A673 (cell line): Measurements from ENCODE around the gene MRPL10. TPM values are rescaled to one million over a fixed set of nuclear protein-coding genes. Genes with fewer than 3 reads are reported as not detected.

Experiments used
- BruUV-seq: library from RNA; stranded (reverse); fragments of 400-500 nt; replicated peaks from 2 replicates; lab custom pipeline; 2021; lab: Mats Ljungman, UMichigan
- CTCF ChIA-PET: fragments of 300-600 bp; sonication (Branson Sonifier 250); formaldehyde crosslinking; loops from one replicate; lab custom pipeline; 2022; ENCODE audit warnings: antibody characterized with exemption; lab: Charles Lee
- POLR2A ChIA-PET: fragments of 300-600 bp; sonication (Branson Sonifier 250); formaldehyde crosslinking; loops from one replicate; lab custom pipeline; 2022; ENCODE audit warnings: antibody characterized with exemption; ENCODE audit not compliant: low non-redundant PET; lab: Charles Lee
- DNase-seq: peaks from one replicate; pipeline ENCODE4 v3.0.0-alpha.2; 2015; ENCODE audit warnings: low spot score
- H3K27ac ChIP-seq: fragments of 200-600 bp; sonication (generic); 2 replicates; pipeline ENCODE4 v1.5.1; 2016; ENCODE audit warnings: mixed run types, low read depth, mild to moderate bottlenecking, mixed read lengths, antibody characterized with exemption, low read length; ENCODE audit not compliant: poor library complexity, severe bottlenecking
- H3K27me3 ChIP-seq: fragments of 200-600 bp; sonication (generic); replicated peaks from 2 replicates; pipeline ENCODE4 v1.6.1; 2017; ENCODE audit warnings: mixed run types, low read depth, mild to moderate bottlenecking, mixed read lengths, antibody characterized with exemption, low read length; ENCODE audit not compliant: insufficient read depth, poor library complexity
- H3K36me3 ChIP-seq: fragments of 200-600 bp; sonication (generic); 2 replicates; pipeline ENCODE4 v1.6.1; 2016; ENCODE audit warnings: mixed run types, mild to moderate bottlenecking, mixed read lengths, antibody characterized with exemption, low read length; ENCODE audit not compliant: insufficient read depth, poor library complexity, severe bottlenecking
- H3K4me1 ChIP-seq: fragments of 200-600 bp; sonication (generic); 2 replicates; pipeline ENCODE4 v1.6.1; 2017; ENCODE audit warnings: mixed run types, mild to moderate bottlenecking, mixed read lengths, antibody characterized with exemption, low read length; ENCODE audit not compliant: insufficient read depth, poor library complexity, severe bottlenecking
- H3K4me3 ChIP-seq: fragments of 200-600 bp; sonication (generic); 2 replicates; pipeline ENCODE4 v1.5.1; 2016; ENCODE audit warnings: low read depth, mixed run types, mild to moderate bottlenecking, mixed read lengths, low read length; ENCODE audit not compliant: poor library complexity, severe bottlenecking
- H3K9me3 ChIP-seq: fragments of 200-600 bp; sonication (generic); 2 replicates; pipeline ENCODE4 v1.6.1; 2016; ENCODE audit warnings: mixed run types, low read depth, mild to moderate bottlenecking, mixed read lengths, antibody characterized with exemption, low read length; ENCODE audit not compliant: poor library complexity, severe bottlenecking
- CTCF ChIP-seq: fragments of 300-800, 200-600 bp; sonication (generic); conservative IDR thresholded peaks from 2 replicates; pipeline ENCODE4 v1.5.1; 2017; ENCODE audit warnings: low read depth, mild to moderate bottlenecking, antibody characterized with exemption, low read length, moderate library complexity, mixed read lengths
- EZH2 ChIP-seq: fragments of 200-600 bp; sonication (generic); IDR thresholded peaks from 2 replicates; pipeline ENCODE4 v1.6.1; 2017; ENCODE audit warnings: borderline replicate concordance, low read depth, mild to moderate bottlenecking, mixed read lengths, antibody characterized with exemption, low read length; ENCODE audit not compliant: poor library complexity, severe bottlenecking
- intact Hi-C: fragments of 100-400 bp; cut with micrococcal nuclease; formaldehyde crosslinking; loops from one replicate; pipeline ENCODE4 v1.10.0; 2022; ENCODE audit not compliant: unreplicated experiment
- total RNA-seq: library from RNA; stranded (reverse); gene quantifications from 2 replicates; pipeline ENCODE4 v1.2.3, GENCODE V29; 2021

Gene MRPL10
- total RNA-seq, 1 experiment from 2014 or later, result 30.5 TPM

DNA sequence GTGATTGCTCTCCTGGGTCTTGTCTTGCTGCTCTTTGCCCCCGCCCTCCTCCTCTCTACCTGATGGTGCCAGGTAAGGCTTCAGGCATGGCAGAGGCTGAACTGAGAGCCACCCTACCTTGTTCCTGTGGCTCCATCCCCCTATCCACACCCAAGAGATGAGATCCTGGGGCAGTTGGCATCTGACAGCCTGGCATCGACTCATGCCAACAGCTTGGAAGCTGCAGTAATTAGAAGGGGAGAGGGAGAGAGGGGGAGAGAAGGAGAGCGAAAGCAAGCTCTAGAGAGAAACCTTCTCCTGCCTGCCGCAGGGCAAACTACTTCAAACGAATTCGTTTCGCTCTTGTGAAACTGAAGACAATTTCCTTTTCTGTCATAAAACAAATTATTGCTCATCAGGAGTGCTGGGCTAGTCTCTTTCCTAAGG, 33.5 kb upstream of the MRPL10 start:
- DNase-seq, result peak; percentile 61
- no TSS peak for BruUV-seq

GRCh38 chr17:47862621-47863440, 31.5 kb upstream of the MRPL10 start:
- Histone ChIP-seq H3K9me3 (no peaks in the 10 kb centered on the region), H3K4me3 (no peak overlapping the region), H3K27me3 (no peaks in the 10 kb centered on the region), H3K27ac (no peak overlapping the region), H3K4me1 (peaks cover 10% of the 10 kb centered on the region), H3K36me3 (no peaks in the 10 kb centered on the region)
- POLR2A ChIA-PET, result no interaction called here
- no peak for DNase-seq
- no TSS peak for BruUV-seq
- intact Hi-C loops, result no loop called here
- CTCF ChIA-PET, result no interaction called here
- TF ChIP-seq EZH2, result no peak
- no peak for TF ChIP-seq CTCF

More for the DNA sequence above, 33.5 kb upstream of the MRPL10 start:
- Histone ChIP-seq H3K27me3 (no peaks in the 10 kb centered on the region), H3K4me3 (no peak overlapping the region), H3K27ac (no peak overlapping the region), H3K9me3 (no peaks in the 10 kb centered on the region), H3K36me3 (no peaks in the 10 kb centered on the region), H3K4me1 (peaks cover 10% of the 10 kb centered on the region)
- intact Hi-C loops, result no loop called here
- ChIA-PET POLR2A (no interaction called here), CTCF (no interaction called here)
- TF ChIP-seq CTCF (no peak), EZH2 (no peak)

- TF ChIP-seq CTCF (no peak), EZH2 (no peak)
- intact Hi-C loops, result no loop called here
- no peaks in the 10 kb centered on the region for H3K9me3 ChIP-seq
- no TSS peak for BruUV-seq
- H3K36me3 ChIP-seq, result no peaks in the 10 kb centered on the region
- POLR2A ChIA-PET, result no interaction called here
- H3K4me3 ChIP-seq, result no peak overlapping the region
- peaks cover 2% of the 10 kb centered on the region for H3K27me3 ChIP-seq
- CTCF ChIA-PET, result no interaction called here
- no peak overlapping the region for H3K27ac ChIP-seq
- peaks cover 9% of the 10 kb centered on the region for H3K4me1 ChIP-seq
- DNase-seq, result no peak
These were observed 29.0 kb upstream of the MRPL10 start for GRCh38 chr17:47860386-47860785.
